Esophagus squamous epithelium (tissue), 5 donors: ENCODE data around the gene ZMPSTE24. TPM values are rescaled to one million over a fixed set of nuclear protein-coding genes. Genes with fewer than 3 reads are reported as not detected.

ENCODE experiments used
- DNase-seq: peaks from one replicate; lab custom pipeline; 2025; lab: John Stamatoyannopoulos, UW
- H3K27ac ChIP-seq, 4 donors: fragments of 200-600 bp; sonication (generic); one replicate each; pipeline ENCODE4 v1.5.1; 2016 to 2019; ENCODE audit warnings: mild to moderate bottlenecking in 1 of 4
- H3K27me3 ChIP-seq, 4 donors: fragments of 200-600 bp; sonication (generic); 1 replicate in 3 of 4; 2 replicates in 1 of 4; pipeline versions ENCODE4 v1.5.1 to v1.6.0; 2017 to 2021; ENCODE audit warnings: antibody characterized with exemption in 1 of 4
- H3K36me3 ChIP-seq, 3 donors: fragments of 200-600 bp; sonication (generic); one replicate each; pipeline ENCODE4 v1.5.1; 2016 to 2019
- H3K4me1 ChIP-seq, 3 donors: fragments of 200-600 bp; sonication (generic); one replicate each; pipeline ENCODE4 v1.5.1; 2017 to 2019
- H3K4me3 ChIP-seq, 4 donors: fragments of 200-600 bp; sonication (generic); 1 replicate in 3 of 4; 2 replicates in 1 of 4; pipeline ENCODE4 v1.5.1; 2016 to 2019; ENCODE audit warnings: mild to moderate bottlenecking in 2 of 4, moderate library complexity in 1 of 4
- H3K9me3 ChIP-seq, 3 donors: fragments of 200-600 bp; sonication (generic); one replicate each; pipeline ENCODE4 v1.5.1; 2016 to 2019
- CTCF ChIP-seq, 6 experiments: fragments of 450-650 bp in 4 of 6; fragments of 200-600 bp in 2 of 6; sonication (generic) in 2 of 6; IDR thresholded peaks; one replicate each; pipeline ENCODE4 v1.5.1; 2016 to 2019; ENCODE audit warnings: antibody characterized with exemption in 6 of 6, mild to moderate bottlenecking in 4 of 6, moderate library complexity in 4 of 6
- POLR2A ChIP-seq, 4 donors: fragments of 450-650 bp; IDR thresholded peaks; one replicate each; pipeline ENCODE4 v1.6.1; 2017; ENCODE audit warnings: antibody characterized with exemption in 4 of 4, mild to moderate bottlenecking in 4 of 4, moderate library complexity in 3 of 4
- WGBS, 2 donors: methylation state at CpG; one replicate each; pipeline ENCODE4 v1.1.5; 2018; 5-methylcytosine and 5-hydroxymethylcytosine counted together
- intact Hi-C: fragments of 100-400 bp; cut with DNase I; formaldehyde crosslinking; loops from one replicate; pipeline ENCODE4 v1.15.0; 2022
- total RNA-seq, 4 donors: library from RNA; depleted of rRNA; stranded (reverse); fragments of >200 nt; gene quantifications; one replicate each; pipeline ENCODE4 v1.1.0, GENCODE V29; 2016
- donor health status: DM: yes; HTN: yes; CAD: no.

The ZMPSTE24 gene
- total RNA-seq, 4 donors from 2014 or later, result 26.2 to 47.1 (median 39.0) TPM

GRCh38 chr1:40291293-40291692 is 33.3 kb downstream of the ZMPSTE24 start:
- Histone ChIP-seq H3K27ac (no peak overlapping the region), H3K4me1 (no peaks in the 10 kb centered on the region), H3K27me3 (no peaks in the 10 kb centered on the region), H3K9me3 (no peaks in the 10 kb centered on the region), H3K4me3 (no peak overlapping the region), H3K36me3 (peaks cover 4 to 82% (median 18%) of the 10 kb centered on the region in 3 donors)
- WGBS, 2 donors, result 68 to 78% methylated on average over 2 of the region's 2 CpGs
- no peak for TF ChIP-seq POLR2A (IDR thresholded peaks at IDR 0.05)
- TF ChIP-seq CTCF (IDR thresholded peaks at IDR 0.05), result no peak
- intact Hi-C loops, result no loop called here
- DNase-seq, result no peak

- Histone ChIP-seq H3K36me3 (peaks cover 0 to 1% (median 0%) of the 10 kb centered on the region in 3 donors), H3K27me3 (peaks cover 0 to 26% (median 0%) of the 10 kb centered on the region in 4 donors), H3K9me3 (no peaks in the 10 kb centered on the region), H3K27ac (no peak overlapping the region), H3K4me3 (no peak overlapping the region), H3K4me1 (peaks cover 0 to 9% (median 9%) of the 10 kb centered on the region in 3 donors)
- intact Hi-C loops, result no loop called here
- no peak for DNase-seq
- 53 to 54% methylated on average over 4 to 5 of the region's 8 CpGs for WGBS, 2 donors
- no peak for TF ChIP-seq CTCF (IDR thresholded peaks at IDR 0.05)
- no peak for TF ChIP-seq POLR2A (IDR thresholded peaks at IDR 0.05)
Observed at GRCh38 chr1:40299366-40300248, 41.6 kb downstream of the ZMPSTE24 start.

- Histone ChIP-seq H3K27ac (no peak overlapping the region), H3K9me3 (no peaks in the 10 kb centered on the region), H3K36me3 (no peaks in the 10 kb centered on the region), H3K4me3 (no peak overlapping the region), H3K4me1 (peaks cover 0 to 9% (median 9%) of the 10 kb centered on the region in 3 donors), H3K27me3 (peaks cover 0 to 26% (median 0%) of the 10 kb centered on the region in 4 donors)
- intact Hi-C loops, result no loop called here
- TF ChIP-seq CTCF (IDR thresholded peaks at IDR 0.05) (no peak), POLR2A (IDR thresholded peaks at IDR 0.05) (no peak)
- DNase-seq, result no peak
- WGBS, 2 donors, result no CpG with 5 or more reads among the region's 1 CpG
Observed at GRCh38 chr1:40300249-40300567, 42.2 kb downstream of the ZMPSTE24 start.

DNA sequence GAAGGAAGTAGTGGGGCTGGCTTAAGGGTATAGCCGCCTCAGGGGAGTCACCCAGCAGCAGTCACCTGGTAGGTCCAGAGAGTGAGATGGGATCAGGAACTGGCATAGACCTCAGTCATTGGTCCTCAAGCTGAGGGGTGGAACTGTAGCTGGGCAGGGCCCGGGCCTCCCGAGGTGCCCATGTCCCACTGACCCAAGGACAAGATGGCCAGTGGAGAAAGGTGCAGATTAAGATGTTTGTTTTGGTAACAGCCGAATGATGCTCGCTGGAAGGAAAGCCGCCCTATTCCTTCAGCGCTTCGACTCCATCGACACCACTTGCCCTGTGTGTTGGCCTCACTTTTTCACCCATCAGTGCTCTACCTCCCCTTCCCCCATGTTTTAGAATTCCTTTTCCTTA is 42.6 kb downstream of the ZMPSTE24 start:
- H3K27me3 ChIP-seq, result peaks cover 0 to 26% (median 0%) of the 10 kb centered on the region in 4 donors
- DNase-seq, result no peak
- H3K27ac ChIP-seq, result no peak overlapping the region
- intact Hi-C loops, result no loop called here
- H3K9me3 ChIP-seq, result no peaks in the 10 kb centered on the region
- peaks cover 0 to 9% (median 9%) of the 10 kb centered on the region in 3 donors for H3K4me1 ChIP-seq
- TF ChIP-seq CTCF (IDR thresholded peaks at IDR 0.05) (no peak), POLR2A (IDR thresholded peaks at IDR 0.05) (no peak)
- 89 to 98% methylated on average over 7 to 9 of the region's 9 CpGs for whole genome bisulfite sequencing, 2 donors
- no peak overlapping the region for H3K4me3 ChIP-seq
- no peaks in the 10 kb centered on the region for H3K36me3 ChIP-seq

DNA sequence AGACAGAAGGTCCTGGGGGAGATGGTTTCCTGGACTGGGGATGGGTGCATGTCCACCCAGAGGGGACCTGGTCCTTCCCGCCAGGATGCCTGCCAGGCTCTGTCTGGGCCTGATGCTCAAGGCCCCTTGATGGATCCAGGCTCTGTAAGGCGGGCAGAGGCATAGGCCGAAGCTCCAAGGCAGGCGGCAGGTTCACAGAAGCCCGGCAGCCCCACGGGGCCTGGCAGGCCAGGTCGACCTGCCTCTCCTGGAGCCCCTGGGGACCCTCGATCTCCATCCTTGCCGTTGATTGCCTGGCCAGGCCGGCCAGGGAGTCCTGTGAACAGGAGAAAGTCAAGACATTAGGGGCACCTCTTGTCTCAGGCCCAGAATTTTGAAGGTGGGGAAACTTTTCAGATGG is 43.0 kb downstream of the ZMPSTE24 start:
- TF ChIP-seq POLR2A (IDR thresholded peaks at IDR 0.05), result no peak
- no peak for TF ChIP-seq CTCF (IDR thresholded peaks at IDR 0.05)
- intact Hi-C loops, result no loop called here
- no peaks in the 10 kb centered on the region for H3K36me3 ChIP-seq
- peaks cover 0 to 26% (median 0%) of the 10 kb centered on the region in 4 donors for H3K27me3 ChIP-seq
- H3K9me3 ChIP-seq, result no peaks in the 10 kb centered on the region
- peaks cover 0 to 9% (median 9%) of the 10 kb centered on the region in 3 donors for H3K4me1 ChIP-seq
- no peak overlapping the region for H3K4me3 ChIP-seq
- WGBS, 2 donors, result no CpG with 5 or more reads among the region's 10 CpGs
- DNase-seq, result no peak
- no peak overlapping the region for H3K27ac ChIP-seq
